Stimulated activated naive B cell treated with anti-CD40 and anti-IgM and Interleukin-4, amounts not matched to agents 10 μg/mL and 1 μg/mL and 100 μg/mL, for 72 hours (primary cell): ENCODE results near the gene PLEKHH3.

Experiments used
- ATAC-seq, 2 donors: fragments of 150-1000 bp; cut with Tn5 transposase; replicated peaks; 2 replicates each; pipeline ENCODE4 v1.10.0; 2021; ENCODE audit warnings: moderate library complexity in 1 of 2
- DNase-seq: peaks from one replicate; pipeline ENCODE4 v3.0.0; 2021
- H3K27ac Mint-ChIP-seq: one replicate; pipeline ENCODE4 v1.8.0; 2022; ENCODE audit warnings: mild to moderate bottlenecking, mixed read lengths
- H3K27me3 Mint-ChIP-seq, 2 donors: one replicate each; pipeline ENCODE4 v1.8.0; 2022; ENCODE audit warnings: mixed read lengths in 2 of 2
- H3K36me3 Mint-ChIP-seq, 2 donors: one replicate each; pipeline ENCODE4 v1.8.0; 2022; ENCODE audit warnings: mixed read lengths in 2 of 2, mild to moderate bottlenecking in 1 of 2
- H3K4me1 Mint-ChIP-seq, 2 donors: one replicate each; pipeline ENCODE4 v1.8.0; 2022; ENCODE audit warnings: mixed read lengths in 2 of 2, mild to moderate bottlenecking in 1 of 2
- H3K4me3 Mint-ChIP-seq, 2 donors: one replicate each; pipeline ENCODE4 v1.8.0; 2022; ENCODE audit warnings: mild to moderate bottlenecking in 2 of 2, mixed read lengths in 2 of 2, moderate library complexity in 1 of 2
- H3K9me3 Mint-ChIP-seq, 2 donors: one replicate each; pipeline ENCODE4 v1.8.0; 2022; ENCODE audit warnings: mixed read lengths in 2 of 2, mild to moderate bottlenecking in 1 of 2

PLEKHH3 gene

DNA sequence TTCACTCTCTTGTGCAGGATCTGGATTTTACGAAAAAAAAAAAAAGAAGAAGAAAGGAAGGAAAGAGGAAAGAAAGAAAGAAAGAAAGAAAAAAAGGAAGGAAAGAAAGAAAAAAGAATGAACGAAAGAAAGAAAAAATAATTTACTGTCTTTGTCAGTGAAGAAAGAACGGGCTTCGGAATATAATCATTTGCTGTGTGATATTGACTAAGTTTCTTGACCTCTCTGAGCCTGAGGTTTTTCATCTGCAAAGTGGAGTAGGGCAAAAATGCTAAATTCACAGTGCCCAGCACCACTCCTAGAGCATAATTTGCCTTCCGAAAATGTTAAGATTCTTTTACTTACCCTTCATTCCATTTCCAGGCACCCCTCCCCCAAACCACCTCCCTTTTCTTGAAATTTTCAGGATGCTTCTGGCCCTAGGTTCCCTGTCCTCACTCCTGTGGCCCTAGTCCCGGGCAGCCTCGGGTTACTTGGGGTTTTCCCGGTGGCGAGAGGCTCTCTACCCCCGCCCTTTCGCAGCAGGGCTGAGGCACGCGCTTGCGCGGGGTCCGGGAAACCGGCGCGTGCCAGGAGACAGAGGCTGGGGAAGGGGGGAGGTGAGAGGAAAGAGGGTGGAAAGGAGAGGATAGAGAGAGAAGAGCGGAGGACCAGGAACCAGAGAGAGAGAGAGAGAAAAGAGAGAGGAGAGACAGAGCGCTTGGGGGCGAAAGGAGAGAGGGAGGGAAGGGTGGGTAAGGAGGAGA is 5.4 kb upstream of the PLEKHH3 start, which contains the start of gene CNTNAP1:
Gene CNTNAP1, plus strand, starts transcription at position 556 of the 746 bp plus-strand sequence. CDS start 299 bp downstream, outside the sequence.
- H3K4me1 Mint-ChIP-seq = peaks cover 42 to 67% of the 10 kb centered on the region in 2 donors
- ATAC-seq = no peak
- peaks cover 0 to 2% of the 10 kb centered on the region in 2 donors for H3K9me3 Mint-ChIP-seq
- DNase-seq = no peak
- peak within 1 kb of the TSS; percentile 82 to 94 for H3K4me3 Mint-ChIP-seq
- H3K27ac Mint-ChIP-seq = peak within 1 kb of the TSS; percentile 69
- peaks cover 4 to 17% of the 10 kb centered on the region in 2 donors for H3K36me3 Mint-ChIP-seq
- peaks cover 34 to 48% of the 10 kb centered on the region in 2 donors for H3K27me3 Mint-ChIP-seq

DNA sequence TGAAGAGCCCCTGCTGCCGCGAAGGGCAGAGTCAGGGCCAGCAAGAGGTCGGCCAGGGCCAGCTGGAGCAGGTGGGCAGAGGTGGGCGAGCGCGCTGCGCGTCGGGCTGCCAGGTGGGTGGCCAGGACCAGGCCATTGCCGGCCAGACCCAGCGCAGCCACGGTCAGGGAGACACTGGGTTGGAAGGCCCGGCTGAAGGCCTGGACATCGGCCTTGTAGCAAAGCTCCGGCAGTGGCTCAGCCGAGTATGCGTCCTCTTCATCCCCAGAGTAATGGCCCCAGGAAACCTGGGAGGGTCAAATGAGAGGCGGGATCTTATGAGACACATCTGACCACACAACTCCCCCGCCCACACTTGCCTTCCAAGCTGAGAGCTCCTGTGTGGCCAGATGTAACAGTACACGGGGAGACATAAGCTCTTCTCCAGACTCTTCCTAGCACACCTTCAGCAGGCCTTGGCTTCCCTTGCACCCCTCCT is 3.6 kb upstream of the PLEKHH3 start:
- no peak for DNase-seq
- H3K9me3 Mint-ChIP-seq = peaks cover 0 to 2% of the 10 kb centered on the region in 2 donors
- no peak for ATAC-seq
- H3K4me1 Mint-ChIP-seq = peaks cover 47 to 84% of the 10 kb centered on the region in 2 donors
- H3K27ac Mint-ChIP-seq = no peak overlapping the region
- H3K4me3 Mint-ChIP-seq = peak overlapping the region; percentile 73 to 82
- H3K27me3 Mint-ChIP-seq = peaks cover 38 to 63% of the 10 kb centered on the region in 2 donors
- peaks cover 2 to 6% of the 10 kb centered on the region in 2 donors for H3K36me3 Mint-ChIP-seq

GRCh38 chr17:42679492-42680330 is 2.9 kb upstream of the PLEKHH3 start:
- peaks cover 2 to 6% of the 10 kb centered on the region in 2 donors for H3K36me3 Mint-ChIP-seq
- DNase-seq = peak; percentile 67
- H3K9me3 Mint-ChIP-seq = peaks cover 0 to 2% of the 10 kb centered on the region in 2 donors
- H3K27ac Mint-ChIP-seq = peak overlapping the region; percentile 85
- H3K27me3 Mint-ChIP-seq = peaks cover 44 to 69% of the 10 kb centered on the region in 2 donors
- peak overlapping the region; percentile 73 to 82 for H3K4me3 Mint-ChIP-seq
- peak; percentile 54 to 63 for ATAC-seq
- H3K4me1 Mint-ChIP-seq = peaks cover 47 to 90% of the 10 kb centered on the region in 2 donors

DNA sequence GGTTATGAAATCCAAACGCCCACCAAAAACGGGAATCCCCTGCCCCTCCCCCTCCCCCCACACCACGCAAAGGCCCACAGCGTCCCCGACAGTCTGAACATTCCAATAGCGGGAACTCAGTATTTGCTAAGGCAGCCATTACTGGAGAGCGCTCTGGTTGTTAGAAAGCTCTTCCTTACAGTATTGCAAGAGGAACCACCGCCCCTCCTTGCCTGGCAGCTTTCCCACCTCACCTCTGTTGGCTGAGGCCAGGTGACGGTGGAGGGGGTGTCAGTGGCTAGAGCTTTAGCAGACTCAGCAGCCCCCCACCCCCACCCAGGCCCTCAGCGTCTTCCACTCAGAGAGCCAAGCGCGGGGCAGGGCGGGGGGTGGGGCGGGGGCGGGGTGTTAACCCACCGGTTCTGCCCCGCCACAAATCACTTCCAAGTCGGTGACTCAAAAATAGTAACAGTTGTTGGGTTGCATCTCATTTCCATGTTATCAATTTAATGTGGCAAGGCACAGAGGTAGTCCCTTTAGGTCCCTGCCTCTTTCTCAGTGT is 2.2 kb upstream of the PLEKHH3 start:
- Mint-ChIP-seq H3K9me3 (peaks cover 0 to 2% of the 10 kb centered on the region in 2 donors), H3K36me3 (peaks cover 2 to 3% of the 10 kb centered on the region in 2 donors), H3K4me1 (peaks cover 54 to 97% of the 10 kb centered on the region in 2 donors), H3K27ac (peak overlapping the region; percentile 80), H3K27me3 (peaks cover 48 to 71% of the 10 kb centered on the region in 2 donors), H3K4me3 (peak overlapping the region; percentile 73 to 82)
- DNase-seq (no peak), ATAC-seq (no peak)

DNA sequence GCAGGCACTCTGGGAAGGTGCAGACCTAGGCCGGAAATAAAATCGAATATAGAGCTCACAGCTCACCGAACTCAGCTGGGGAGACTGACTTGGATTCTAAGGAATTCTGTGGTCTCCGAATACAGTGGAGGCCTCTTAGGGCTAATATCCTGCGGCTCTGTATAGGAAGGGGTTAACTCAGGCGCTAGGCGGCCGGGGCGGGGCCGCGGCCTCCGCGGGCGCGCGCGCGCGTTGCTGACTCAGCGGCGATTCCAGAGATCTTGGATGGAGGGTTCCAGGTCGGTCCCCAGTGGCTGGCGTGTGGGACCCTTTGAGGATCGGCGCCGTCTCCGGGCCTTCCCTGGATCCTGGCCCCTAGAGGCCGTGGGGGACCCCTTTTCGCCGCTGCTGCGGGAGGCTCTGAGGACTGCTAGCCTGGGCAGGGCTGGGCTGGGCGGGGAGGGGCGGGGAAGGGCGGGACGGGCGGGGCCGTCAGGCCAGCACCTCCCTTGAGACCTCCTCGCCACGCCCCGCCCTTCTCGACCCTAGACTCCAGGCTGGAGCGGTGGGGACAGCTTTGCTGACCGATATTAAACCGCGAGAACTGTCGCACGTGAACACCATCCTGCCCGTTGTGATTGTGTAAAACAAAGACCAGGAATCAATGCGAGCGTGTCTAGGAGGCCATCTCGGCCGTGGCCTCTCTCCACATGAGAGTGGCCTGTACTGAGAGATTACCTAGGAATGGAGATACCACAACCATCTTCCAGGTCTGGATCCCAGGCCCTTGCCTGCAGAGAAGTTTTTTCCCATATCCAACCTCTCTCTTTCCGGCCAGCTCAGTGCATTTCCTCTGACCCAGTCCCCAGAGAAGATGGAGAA is 1.4 kb upstream of the PLEKHH3 start:
- Mint-ChIP-seq H3K36me3 (peaks cover 2 to 3% of the 10 kb centered on the region in 2 donors), H3K27me3 (peaks cover 46 to 68% of the 10 kb centered on the region in 2 donors), H3K9me3 (peaks cover 0 to 2% of the 10 kb centered on the region in 2 donors), H3K4me3 (peak overlapping the region; percentile 79 to 94), H3K27ac (peak overlapping the region; percentile 62), H3K4me1 (peaks cover 48 to 92% of the 10 kb centered on the region in 2 donors)
- ATAC-seq (peak; percentile 35 to 41), DNase-seq (peak; percentile 69)

GRCh38 chr17:42677012-42677857 is 441 bp upstream of the PLEKHH3 start:
- peak overlapping the region; percentile 79 to 94 for H3K4me3 Mint-ChIP-seq
- peaks cover 2 to 3% of the 10 kb centered on the region in 2 donors for H3K36me3 Mint-ChIP-seq
- ATAC-seq (peak; percentile 80 to 81), DNase-seq (peak; percentile 93)
- peaks cover 38 to 67% of the 10 kb centered on the region in 2 donors for H3K27me3 Mint-ChIP-seq
- H3K9me3 Mint-ChIP-seq = peaks cover 0 to 2% of the 10 kb centered on the region in 2 donors
- peak overlapping the region; percentile 85 for H3K27ac Mint-ChIP-seq
- H3K4me1 Mint-ChIP-seq = peaks cover 40 to 82% of the 10 kb centered on the region in 2 donors

GRCh38 chr17:42675965-42676423 is 800 bp downstream of the PLEKHH3 start:
- H3K27ac Mint-ChIP-seq = peak overlapping the region; percentile 65
- peak overlapping the region; percentile 79 to 82 for H3K4me3 Mint-ChIP-seq
- peaks cover 32 to 67% of the 10 kb centered on the region in 2 donors for H3K27me3 Mint-ChIP-seq
- H3K4me1 Mint-ChIP-seq = peaks cover 35 to 80% of the 10 kb centered on the region in 2 donors
- peaks cover 2 to 3% of the 10 kb centered on the region in 2 donors for H3K36me3 Mint-ChIP-seq
- peaks cover 0 to 2% of the 10 kb centered on the region in 2 donors for H3K9me3 Mint-ChIP-seq
- no peak for DNase-seq
- ATAC-seq = no peak

DNA sequence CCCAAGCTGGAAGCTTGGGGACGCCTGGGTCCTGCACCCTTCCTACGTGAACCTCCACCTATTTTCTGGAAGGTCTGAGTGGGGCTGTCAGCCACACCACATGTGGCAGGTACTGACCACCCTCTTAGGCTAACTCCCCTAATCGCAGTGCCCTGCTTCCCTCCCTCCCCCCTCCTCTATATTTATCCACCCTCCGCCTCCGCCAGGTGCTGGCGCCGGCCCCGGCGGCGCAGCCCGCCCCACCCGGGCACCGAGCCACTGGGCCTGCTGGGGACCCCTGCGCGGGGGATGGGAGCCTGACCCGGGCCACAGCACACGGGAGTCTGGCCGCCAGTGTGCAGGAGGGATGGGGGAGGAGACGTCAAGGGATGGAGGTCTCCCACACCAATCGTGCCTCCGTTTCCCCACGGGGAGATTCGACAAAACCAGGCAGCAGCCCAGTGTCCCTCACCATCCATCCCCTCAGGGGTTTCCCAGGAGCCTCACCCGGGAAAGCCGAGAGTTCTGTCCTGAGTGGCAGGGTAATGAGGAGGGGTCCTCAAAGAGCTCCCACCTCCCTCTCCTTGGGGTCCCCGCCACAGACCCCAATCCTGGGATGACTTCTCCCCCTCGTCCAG is 1.3 kb downstream of the PLEKHH3 start:
- Mint-ChIP-seq H3K4me3 (peak overlapping the region; percentile 79 to 82), H3K27me3 (peaks cover 32 to 68% of the 10 kb centered on the region in 2 donors)

GRCh38 chr17:42674755-42675347 is 1.9 kb downstream of the PLEKHH3 start:
- Mint-ChIP-seq H3K4me1 (peaks cover 34 to 79% of the 10 kb centered on the region in 2 donors), H3K9me3 (peaks cover 0 to under 1% of the 10 kb centered on the region in 2 donors), H3K4me3 (peak overlapping the region in 1 of 2 donors; percentile 32), H3K27me3 (peaks cover 33 to 64% of the 10 kb centered on the region in 2 donors), H3K27ac (peak overlapping the region; percentile 62), H3K36me3 (peaks cover 1 to 6% of the 10 kb centered on the region in 2 donors)
- no peak for ATAC-seq
- no peak for DNase-seq

More for the DNA sequence above, 1.3 kb downstream of the PLEKHH3 start:
- H3K9me3 Mint-ChIP-seq = peaks cover 0 to 2% of the 10 kb centered on the region in 2 donors
- H3K36me3 Mint-ChIP-seq = peaks cover 3 to 6% of the 10 kb centered on the region in 2 donors
- DNase-seq (no peak), ATAC-seq (no peak)
- H3K4me1 Mint-ChIP-seq = peaks cover 35 to 81% of the 10 kb centered on the region in 2 donors
- no peak overlapping the region for H3K27ac Mint-ChIP-seq

- no peaks in the 10 kb centered on the region for H3K9me3 Mint-ChIP-seq
- peaks cover 36 to 68% of the 10 kb centered on the region in 2 donors for H3K27me3 Mint-ChIP-seq
- H3K4me1 Mint-ChIP-seq = peaks cover 37 to 72% of the 10 kb centered on the region in 2 donors
- peak overlapping the region; percentile 65 to 75 for H3K4me3 Mint-ChIP-seq
- DNase-seq (peak; percentile 44), ATAC-seq (peak in 1 of 2 donors; percentile 19)
- H3K27ac Mint-ChIP-seq = peak overlapping the region; percentile 62
- peaks cover 3 to 6% of the 10 kb centered on the region in 2 donors for H3K36me3 Mint-ChIP-seq
Observed at GRCh38 chr17:42673885-42674754, 2.7 kb downstream of the PLEKHH3 start.
